ENCODE data around the gene MCCC1.
A peak's percentile ranks its signal among the peaks of the same experiment; 100 is the strongest.
"Not testable (repeated sequence)": the region's sequence is repeated elsewhere in the genome, so short reads cannot be mapped to it uniquely, and the experiment has no call there.

MCCC1 gene

DNA sequence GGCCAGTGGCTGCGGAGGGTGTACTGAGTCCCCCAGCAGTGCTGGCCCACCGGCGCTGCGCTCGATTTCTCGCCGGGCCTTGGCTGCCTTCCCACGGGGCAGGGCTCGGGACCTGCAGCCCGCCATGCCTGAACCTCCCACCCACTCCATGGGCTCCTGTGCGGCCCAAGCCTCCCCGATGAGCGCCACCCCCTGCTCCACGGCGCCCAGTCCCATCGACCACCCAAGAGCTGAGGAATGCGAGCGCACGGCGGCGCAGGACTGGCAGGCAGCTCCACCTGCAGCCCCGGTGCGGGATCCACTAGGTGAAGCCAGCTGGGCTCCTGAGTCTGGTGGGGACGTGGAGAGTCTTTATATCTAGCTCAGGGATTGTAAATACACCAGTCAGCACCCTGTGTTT is 1.7 kb upstream of the MCCC1 start:
- DNase-seq: not testable (repeated sequence)

DNA sequence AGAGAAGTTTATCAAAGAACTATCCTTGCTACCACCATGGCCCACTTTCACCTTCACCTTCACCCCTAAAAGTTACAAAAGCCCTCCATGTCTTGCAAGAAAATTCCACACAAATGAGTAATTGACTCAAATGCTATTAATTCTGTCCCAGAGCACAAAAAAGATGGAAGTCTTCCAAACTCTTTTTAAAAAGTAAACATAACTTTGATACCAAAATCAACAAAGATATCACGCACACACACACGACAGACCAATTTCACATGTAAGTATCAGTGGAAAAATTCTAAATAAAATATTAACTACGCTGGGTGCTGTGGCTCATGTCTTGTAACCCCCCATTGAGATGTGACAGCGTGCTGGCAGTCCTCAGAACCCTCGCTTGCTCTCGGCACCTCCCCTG is 1.1 kb upstream of the MCCC1 start:
- no peak for DNase-seq

DNA sequence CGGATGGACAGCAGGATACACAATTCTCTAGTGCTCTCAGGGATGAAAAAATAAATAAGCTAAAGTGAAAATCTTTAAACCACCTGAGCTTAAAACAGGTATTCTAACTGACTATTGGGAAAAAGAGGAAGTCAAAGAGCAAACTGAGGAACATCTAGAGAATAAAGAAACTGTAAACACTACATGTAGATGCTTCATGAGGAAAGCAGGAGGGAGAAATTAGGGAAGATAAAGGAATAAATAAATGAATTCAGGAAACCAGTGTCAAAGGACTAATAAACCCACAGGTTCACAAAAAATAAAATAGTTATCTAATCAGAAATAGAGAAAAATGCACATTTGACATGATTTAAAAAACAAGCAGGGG is 525 bp upstream of the MCCC1 start:
- no peak for DNase-seq

DNA sequence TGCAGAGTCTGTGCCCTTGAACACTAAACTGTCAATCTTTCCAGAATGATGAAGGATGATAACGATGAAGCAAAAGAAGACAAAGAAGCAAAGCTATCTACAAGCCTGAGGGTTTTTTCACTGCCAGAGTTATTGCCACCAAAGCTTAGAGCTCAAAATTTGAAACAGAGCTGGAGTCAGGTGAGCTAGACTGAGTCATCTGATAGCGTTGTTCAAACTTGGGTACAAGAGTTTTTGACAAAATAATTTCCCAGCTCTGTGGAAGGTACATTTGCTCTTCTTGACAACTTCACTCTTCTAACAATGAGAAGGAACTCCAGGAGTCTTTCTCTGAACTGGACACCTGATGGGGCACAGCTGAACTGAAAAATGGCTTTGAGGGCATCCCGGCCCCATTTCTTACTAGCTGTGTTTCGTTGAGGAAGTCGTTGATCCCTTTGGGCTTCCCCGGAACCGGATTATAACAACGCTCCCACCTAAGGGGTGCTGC is 715 bp downstream of the MCCC1 start:
- DNase-seq: no peak

DNA sequence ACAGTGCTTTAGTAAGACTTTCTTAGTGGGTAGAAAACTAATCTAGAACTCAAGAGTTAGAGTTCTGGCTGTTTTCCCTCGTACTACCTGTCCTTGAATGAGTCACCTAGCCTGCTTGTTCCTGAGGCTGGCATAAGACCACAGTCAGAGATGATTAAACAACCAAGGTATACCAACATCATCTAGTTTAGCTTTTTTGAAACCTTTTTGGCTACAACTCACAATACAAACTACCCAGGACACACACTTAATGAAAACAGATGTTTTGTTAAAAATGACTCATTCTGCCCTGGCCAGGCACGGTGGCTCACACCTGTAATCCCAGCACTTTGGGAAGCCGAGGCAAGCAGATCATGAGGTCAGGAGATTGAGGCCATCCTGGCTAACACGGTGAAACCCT is 4.6 kb downstream of the MCCC1 start:
- DNase-seq: no peak

DNA sequence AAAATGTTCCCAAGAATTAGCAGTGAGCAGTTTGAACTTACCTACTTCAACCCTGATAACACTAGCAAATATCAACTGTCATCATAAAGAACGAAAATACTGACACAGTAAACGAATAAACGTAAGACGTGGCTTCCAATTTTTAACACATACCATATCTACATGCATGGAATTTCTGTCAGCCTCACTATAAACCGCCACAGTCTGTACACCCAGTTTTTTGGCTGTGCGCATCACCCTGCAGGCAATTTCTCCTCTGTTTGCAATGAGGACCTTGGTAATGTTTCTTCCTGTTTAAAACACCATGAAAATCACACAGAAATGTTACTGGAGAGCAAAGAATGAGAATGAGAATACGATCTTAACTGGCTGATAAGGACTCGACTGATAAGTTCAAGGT is 7.0 kb downstream of the MCCC1 start:
- DNase-seq: no peak

DNA sequence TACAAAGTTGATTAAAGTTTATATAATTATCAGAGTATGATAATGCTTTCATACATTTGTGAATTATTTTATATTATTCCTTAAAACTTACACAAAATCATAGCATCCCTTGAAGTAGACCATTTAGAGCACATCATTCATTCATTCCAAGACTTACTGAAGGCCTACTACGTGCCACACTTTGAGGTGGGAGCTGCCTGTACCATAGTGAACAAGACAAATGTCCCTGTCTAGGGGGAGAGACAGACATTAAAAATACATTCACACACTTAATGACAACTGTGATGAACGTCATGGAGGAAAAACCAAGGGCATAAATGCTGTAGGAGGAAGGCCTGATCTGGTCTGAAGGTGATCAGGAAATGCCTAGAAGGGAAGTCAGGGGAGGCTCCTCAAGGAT is 12.1 kb downstream of the MCCC1 start:
- no peak for DNase-seq

DNA sequence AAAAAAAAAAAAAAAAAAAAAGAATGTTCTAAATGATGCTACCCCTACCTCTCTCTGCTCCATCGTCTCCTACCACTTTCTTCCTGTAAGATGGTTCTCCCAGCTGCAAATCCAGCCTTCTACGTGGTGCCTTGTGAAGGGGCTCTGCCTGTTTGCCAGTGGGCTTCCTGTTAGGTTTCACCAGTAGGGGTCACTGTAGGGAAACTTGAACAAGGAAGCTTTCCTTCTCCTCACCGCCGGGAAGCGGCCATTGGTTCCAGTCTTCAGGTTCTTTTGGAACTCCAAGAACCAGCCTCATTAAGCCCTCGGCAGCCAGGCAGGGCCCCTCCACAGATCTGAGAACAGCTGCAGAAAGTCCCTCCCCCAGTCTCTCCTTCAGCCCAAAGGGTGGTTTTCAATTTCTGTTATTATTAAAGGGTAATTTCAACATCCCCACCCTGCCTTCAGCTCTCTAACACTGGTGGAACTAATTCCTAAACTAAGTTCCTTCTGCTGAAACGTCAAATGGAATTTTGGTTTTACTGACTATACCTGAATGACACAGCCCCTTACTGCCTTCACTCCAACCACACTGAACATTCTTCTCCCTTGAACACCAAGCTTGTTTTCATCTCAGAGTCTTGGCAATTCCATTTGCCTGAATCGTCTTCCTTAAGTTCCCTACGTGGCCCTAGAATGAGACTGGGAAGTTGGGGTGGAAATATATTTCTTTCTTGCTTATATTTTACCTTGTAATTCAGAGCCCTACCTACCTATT is 13.5 kb downstream of the MCCC1 start:
- DNase-seq: peak; percentile 7

DNA sequence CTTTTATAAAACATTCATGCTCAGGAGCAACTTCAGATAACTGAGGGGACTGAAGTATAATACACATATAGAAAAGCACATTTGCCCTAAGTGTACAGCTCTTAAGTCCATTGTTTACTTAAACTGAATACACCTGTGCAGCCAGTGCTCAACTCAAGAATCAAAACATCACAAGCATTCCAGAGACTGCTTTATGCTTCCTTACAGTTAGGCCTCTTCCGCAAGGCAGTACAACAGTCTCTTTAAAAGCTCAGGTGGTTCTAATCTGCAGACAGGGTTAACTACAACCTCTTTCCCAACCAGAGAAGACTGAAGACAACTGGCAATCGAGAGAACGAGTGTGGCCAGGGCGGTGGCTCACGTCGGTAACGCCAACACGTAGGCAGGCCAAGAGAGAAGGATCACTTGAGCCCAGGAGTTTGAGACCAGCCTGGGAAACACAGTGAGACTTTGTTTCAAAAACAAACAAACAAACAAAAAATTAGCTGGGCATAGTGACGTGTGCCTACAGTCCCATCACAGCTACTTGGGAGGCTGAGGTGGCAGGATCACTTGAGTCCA is 16.9 kb downstream of the MCCC1 start:
- no peak for DNase-seq

DNA sequence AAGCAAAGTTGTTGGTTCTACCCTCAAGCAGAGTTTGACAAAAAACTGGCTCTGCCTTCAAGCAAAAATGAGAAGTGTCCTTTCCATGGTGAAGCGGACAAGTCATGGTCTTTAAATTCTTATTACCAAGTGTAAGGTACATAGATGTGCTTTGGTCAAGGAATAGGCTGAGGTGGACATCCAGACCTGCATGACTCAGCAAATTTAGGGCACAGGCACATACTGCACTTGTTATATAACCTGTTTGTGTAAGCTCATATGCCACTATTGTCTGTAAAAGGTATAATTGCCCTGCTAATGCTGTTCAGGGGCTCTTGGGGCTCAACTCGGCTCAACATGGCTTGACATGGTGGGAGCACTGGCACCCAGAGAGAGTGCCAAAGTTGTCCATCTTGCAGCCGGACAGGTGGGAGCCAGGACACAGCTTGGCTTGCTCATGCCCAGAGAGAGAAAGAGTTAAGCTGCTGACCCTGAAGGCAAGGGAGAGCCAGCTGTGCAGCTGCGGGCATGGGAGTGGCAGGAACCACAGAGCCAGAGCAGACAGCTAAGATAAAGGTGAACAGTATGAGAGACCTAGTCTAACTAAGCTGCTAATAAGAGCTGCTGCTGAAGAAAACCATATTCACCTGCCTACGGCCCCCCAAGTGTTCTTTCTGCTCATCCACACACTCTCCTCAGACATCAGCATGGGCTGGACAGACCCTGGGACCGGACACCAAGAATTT is 17.7 kb downstream of the MCCC1 start:
- no peak for DNase-seq

DNA sequence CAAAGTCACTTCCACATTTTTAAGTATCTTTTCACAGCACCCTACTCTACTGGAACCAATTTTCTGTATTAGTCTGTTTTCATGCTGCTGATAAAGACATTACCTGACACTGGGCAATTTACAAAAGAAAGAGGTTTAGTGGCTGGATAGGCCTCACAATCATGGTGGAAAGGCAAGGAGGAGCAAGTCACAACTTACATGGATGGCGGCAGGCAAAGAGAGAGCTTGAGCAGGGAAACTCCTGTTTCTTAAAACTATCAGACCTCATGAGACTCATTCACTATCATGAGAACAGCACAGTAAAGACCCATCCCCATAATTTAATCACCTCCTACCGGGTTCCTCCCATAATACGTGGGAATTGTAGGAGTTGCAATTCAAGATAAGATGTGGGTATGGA is 18.7 kb downstream of the MCCC1 start:
- no peak for DNase-seq

DNA sequence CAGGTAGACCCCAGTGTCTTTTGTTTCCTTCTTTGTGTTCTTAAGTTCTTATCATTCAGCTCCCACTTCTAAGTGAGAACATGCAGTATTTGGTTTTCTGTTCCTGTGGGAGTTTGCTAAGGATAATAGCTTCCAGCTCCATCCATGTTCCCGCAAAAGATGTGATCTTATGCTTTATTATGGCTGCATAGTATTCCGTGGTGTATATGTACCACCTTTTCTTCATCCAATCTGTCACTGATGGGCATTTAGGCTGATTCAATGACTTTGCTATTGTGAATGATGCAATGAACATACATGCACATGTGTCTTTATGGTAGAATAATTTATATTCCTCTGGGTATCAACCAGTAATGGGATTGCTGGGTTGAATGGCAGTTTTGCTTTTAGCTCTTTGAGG is 24.4 kb downstream of the MCCC1 start:
- no peak for DNase-seq

DNA sequence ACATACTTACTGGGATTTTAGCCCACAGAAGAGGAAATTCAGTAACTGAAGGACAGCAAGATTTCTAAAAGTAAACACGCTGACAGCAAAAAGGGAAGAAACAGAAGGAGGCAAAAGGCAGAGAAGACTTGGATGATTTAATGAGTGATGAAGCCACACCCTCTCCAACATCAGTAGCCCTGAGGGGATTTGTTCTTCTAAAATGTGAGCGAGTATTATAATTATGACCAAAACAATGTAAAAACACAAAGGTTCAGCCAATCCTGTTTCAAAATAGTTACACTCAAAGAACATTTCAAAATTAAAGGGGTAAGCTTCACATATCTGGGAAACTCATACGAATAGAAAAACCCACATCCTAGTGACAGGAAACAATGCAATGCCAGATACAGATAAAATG is 25.0 kb downstream of the MCCC1 start:
- no peak for DNase-seq

DNA sequence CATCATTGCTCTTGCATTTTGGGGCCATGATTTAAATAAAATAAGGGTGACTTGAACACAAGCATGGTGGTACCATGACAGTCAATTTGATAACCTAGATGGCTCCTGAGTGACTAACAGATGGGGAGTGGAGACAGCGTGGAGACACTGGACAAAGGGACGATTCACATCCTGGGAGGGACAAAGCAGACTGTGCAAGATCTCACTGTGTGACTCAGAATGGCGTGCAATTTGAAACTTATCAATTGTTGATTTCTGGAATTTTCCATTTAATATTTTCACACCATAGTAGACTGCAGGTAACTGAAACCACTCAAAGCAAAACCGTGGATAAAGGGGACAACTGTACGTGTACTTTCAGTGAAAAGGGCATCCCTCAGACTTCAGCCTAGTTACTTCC is 25.5 kb downstream of the MCCC1 start:
- DNase-seq: no peak

DNA sequence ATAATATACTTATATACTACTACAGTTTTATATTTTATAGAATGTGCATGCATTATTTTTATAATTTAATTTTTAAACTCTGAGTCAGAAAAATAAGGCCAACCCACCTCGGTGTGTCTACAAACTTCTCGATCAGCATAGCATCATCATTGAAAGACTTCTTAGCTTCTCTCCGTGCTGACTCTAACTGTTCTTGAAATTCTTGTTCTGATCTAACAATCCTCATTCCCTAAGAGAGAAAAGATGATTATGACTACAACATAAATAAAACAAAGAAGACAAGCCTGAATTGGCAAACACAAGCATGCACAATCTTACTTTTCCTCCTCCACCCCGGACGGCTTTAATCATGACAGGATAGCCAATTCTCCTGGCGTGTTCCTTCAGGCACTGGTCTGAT is 28.4 kb downstream of the MCCC1 start:
- DNase-seq: no peak

DNA sequence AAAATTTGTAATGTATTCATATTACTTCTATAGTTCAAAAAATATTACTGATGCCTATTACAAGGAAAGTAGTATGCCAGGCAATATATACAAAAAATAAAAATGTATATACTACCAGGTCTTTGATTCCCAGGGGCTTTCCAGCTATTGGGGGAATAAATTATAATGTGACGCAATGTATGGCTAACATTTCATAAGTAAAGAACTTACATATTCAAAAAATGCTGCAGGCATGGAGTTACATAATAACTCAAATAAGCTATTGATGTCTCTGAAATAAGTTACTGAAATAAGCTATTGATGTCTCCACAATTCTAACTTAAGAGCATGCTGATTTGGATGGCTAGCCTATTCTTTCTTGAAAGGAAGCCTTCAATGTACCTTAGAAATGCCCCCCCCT is 30.2 kb downstream of the MCCC1 start:
- DNase-seq: no peak

DNA sequence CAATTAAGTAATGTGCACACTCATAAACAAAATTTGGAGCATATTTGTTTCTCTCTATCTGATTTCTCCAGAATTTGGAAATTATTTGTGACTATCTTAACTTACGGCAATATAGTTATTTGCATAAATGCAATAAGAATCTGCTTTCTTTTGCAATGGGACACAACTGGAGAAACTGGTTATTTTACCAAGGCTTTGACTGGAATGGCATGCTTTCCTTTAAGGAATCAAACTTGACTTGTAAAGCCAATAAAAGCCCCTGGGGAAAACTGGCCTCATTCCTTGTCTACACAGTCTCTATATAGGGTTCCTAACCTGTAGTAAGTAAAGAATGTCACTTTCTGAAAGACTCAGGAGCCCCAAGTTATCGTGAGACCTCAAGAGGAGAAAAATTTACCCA is 32.4 kb downstream of the MCCC1 start:
- DNase-seq: not testable (repeated sequence)

DNA sequence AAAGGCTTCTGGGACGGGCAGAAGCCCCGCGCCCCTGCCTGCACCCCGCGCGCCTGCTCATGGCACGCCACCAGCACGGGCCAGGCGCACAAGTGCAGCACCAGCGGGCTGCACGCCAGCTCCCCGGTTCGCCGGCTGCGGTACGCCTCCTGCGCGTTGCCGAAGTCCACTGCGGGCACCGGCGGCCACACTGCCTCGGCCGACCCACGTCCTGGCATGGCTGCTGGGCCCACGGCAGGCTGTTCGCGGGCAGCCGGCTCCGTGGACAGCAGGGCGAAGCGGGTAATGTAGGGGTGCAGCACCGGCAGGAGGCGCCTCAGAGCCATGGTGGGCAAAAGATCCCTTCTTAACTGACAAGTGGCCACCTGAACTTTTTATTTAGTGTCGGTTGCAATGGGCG is 34.8 kb downstream of the MCCC1 start:
- DNase-seq: no peak

DNA sequence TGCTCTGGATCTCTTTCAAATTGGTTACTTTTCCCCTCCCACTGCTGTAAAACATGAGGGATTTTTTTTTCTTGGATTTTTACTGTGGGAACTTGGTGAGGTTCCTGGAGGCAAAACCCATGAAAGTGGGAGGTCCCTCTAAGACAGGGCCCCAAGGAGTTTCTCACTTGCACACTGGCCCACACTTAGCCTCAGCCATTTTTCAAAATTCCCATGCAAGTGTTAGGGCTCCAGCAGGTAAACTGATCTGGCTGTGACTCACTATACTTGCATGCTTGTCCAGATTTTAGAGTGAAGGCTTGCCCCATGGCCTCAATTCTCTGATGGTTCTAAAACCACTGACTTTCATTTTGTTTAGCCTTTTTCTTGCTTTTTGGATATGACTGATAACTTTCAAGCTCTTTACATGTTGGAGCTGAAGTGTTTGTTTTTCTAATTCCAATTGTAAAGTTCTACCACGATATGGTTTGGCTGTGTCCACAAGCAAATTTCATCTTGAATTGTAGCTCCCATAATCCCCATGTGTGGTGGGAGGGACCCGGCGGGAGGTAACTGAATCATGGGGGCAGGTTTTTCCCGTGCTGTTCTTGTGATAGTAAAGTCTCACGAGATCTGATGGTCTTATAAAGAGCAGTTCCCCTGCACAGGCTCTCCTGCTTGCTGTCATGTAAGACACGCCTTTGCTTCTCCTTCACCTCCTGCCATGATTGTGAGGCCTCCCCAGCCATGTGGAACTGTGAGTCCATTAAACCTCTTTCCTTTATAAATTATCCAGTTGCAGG is 37.7 kb downstream of the MCCC1 start:
- no peak for DNase-seq

DNA sequence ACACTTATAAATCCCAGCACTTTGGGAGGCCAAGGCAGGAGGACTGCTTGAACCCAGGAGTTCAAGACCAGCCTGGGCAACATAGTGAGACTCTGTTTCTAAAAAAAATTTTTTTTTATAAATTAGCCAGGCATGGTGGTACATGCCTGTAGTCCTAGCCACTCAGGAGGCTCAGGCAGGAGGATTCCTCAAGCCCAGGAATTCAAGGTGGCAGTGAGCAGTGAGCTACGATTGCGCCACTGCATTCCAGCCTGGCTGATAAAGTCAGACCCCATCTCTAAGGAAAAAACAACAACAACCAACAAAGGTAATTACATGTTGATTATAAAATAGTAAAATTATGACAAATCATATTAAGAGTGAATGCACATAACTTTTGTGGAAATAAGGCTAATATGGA is 40.9 kb downstream of the MCCC1 start:
- DNase-seq: no peak

DNA sequence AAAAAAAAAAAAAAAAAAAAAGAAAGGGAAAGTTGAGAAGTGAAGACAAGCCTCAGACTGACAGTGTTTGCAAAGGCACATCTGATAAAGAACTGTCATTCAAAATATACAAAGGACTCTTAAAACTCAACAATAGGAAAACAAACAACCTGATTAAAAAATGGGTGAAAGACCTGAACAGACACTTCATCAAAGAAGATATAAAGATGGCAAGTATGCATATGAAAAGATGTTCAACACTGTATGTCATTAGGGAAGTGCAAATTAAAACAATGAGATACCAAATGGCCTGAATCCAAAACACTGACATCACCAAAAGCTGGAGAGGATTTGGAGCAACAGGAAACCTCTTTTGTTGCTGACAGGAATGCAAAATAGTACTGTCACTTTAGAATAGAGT is 48.6 kb downstream of the MCCC1 start:
- DNase-seq: no peak

DNA sequence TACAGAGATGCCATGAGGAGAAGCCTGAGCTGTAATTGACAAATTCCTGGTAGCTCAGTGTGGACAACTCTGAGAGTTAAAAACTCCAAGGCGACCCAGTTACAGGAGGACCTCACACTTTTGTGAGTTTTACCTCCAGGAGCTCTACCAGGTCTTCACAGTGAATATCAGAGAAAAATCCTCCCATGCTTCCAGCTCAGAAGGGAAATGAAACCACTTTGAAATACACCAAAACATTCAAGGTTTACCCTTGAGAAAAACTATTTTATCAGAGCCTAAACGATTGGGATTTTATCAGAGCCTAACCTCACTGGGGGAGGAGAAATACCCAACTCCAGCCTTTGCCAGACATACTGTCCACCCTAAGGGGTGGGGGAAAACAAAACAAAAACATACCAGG is 52.4 kb downstream of the MCCC1 start:
- no peak for DNase-seq

DNA sequence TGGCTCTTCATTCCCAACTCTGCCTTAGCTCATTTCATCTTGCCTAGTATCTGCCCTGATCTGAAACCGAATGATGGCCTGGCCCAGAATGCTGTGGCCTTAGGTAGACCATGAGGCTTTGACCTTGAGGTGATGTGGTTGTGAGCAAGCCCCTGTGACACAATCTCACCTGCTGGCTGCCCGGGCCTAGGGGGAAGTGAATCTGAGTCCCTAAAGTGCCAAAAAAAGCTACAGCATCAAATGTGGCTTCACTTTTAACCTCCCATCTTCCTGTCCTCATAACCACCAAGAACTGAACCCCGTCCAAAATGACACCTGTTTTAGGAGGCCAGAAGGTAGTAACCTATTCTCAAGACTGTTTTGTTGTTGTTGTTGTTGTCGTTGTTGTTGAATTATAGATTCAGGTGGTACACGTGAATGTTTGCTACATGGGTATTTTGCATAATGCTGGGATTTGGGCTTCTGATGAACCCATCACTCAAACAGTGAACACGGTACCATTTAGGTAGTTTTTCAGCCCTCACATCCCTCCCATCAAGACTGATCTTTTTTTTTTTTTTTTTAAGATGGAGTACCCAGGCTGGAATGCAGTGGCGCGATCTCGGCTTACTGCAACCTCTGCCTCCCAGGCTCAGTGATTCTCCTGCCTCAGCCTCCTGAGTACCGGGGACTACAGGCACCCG is 54.6 kb downstream of the MCCC1 start:
- no peak for DNase-seq
